Measurements from ENCODE around the gene PCYT1A. TPM values are rescaled to one million over a fixed set of nuclear protein-coding genes. Genes with fewer than 3 reads are reported as not detected.

The PCYT1A gene
- total and polyA plus RNA-seq, 10 of the 15 experiments (the other 5 are each of a cell fraction or from before 2014, with no cell fraction given) = 10.8 to 64.3 (median 48.6) TPM

DNA sequence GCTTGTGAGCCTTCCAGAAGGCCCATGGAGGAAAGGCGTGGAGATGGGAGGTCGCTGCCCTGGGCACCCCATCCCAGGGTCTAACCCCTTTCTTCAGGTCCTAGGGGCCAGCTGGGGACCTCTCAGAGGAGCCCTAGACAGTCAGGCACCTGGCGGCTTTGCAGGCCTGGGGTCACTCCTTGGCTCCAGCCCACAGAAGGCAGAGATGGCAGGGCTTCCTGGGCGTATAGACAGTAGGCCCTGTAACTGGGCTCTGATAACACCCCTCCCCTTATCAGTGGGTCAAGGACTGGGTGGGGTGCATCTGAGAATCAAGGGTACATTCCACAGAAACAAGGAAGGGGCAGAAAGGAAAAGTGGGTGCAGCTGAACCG, 93.0 kb downstream of the PCYT1A start:
- intact Hi-C loops (cut with micrococcal nuclease; ENCODE audit: unreplicated experiment) = loop anchor here (10.0 kb wide), 1 partner anchor 290 kb away; the partner anchor contains the start of gene TNK2
- Histone ChIP-seq H3K4me3 (no peak overlapping the region), H3K79me2 (ENCODE audit: control insufficient read depth, insufficient read depth, low read length) (no peaks in the 10 kb centered on the region), H3K4me2 (ENCODE audit: control insufficient read depth, insufficient read depth) (no peak overlapping the region), H3K27ac (ENCODE audit: control insufficient read depth, insufficient read depth) (no peak overlapping the region), H3K27me3 (replicated peaks in 1 of 2; ENCODE audit: control insufficient read depth in 2 of 2, insufficient read depth in 2 of 2, low read length in 1 of 2) (no peaks in the 10 kb centered on the region), H3K9me3 (replicated peaks; ENCODE audit: control insufficient read depth, insufficient read depth, low read length) (no peaks in the 10 kb centered on the region), H3K36me3 (ENCODE audit: control insufficient read depth in 2 of 2, insufficient read depth in 2 of 2, low read length in 1 of 2) (no peaks in the 10 kb centered on the region), H4K20me1 (ENCODE audit: control insufficient read depth, insufficient read depth) (no peaks in the 10 kb centered on the region), H3K4me1 (ENCODE audit: control insufficient read depth, insufficient read depth, low read length) (peaks cover 40% of the 10 kb centered on the region), H3K9ac (ENCODE audit: control insufficient read depth, insufficient read depth, low read length) (no peak overlapping the region), H2AFZ (ENCODE audit: control insufficient read depth, low read depth, low read length) (no peak overlapping the region)
- ChIA-PET RAD21 (ENCODE audit: unreplicated experiment) (interaction anchor here (0.8 to 6.5 kb wide), 6 partner anchors 8 to 172 kb away, joined by 3 to 113 read pairs (median 10); no protein-coding TSS in a partner anchor), CTCF (interaction anchor here (1.0 to 6.6 kb wide), 9 partner anchors 14 to 328 kb away, joined by 3 to 121 read pairs (median 3); no protein-coding TSS in a partner anchor), POLR2A (interaction anchor here (0.6 to 6.1 kb wide), 5 partner anchors 14 to 263 kb away, joined by 3 to 61 read pairs (median 8); no protein-coding TSS in a partner anchor), SMC1A (ENCODE audit: uncharacterized antibody, unreplicated experiment) (interaction anchor here (1.1 to 9.7 kb wide), 6 partner anchors 13 to 280 kb away, joined by 3 to 151 read pairs (median 5); no protein-coding TSS in a partner anchor)
- in situ Hi-C loops (cut with MboI) = loop anchor here (5.0 kb wide), 1 partner anchor 117 kb away; no protein-coding TSS in a partner anchor
- TF ChIP-seq EED (IDR thresholded peaks at IDR 0.05; ENCODE audit: low read depth) (no peak), STAT1 (conservative IDR thresholded peaks at IDR 0.05) (no peak), SREBF2 (IDR thresholded peaks at IDR 0.05; ENCODE audit: low read length) (no peak), KLF5 (IDR thresholded peaks at IDR 0.05; ENCODE audit: partially characterized antibody) (no peak), RFX5 (IDR thresholded peaks at IDR 0.05; ENCODE audit: low read depth, low read length) (no peak), TCF7 (IDR thresholded peaks at IDR 0.05; ENCODE audit: borderline replicate concordance) (no peak), POLR2A (IDR thresholded peaks at IDR 0.05; ENCODE audit: low read depth, low read length) (no peak), ZNF384 (IDR thresholded peaks at IDR 0.05; ENCODE audit: borderline replicate concordance, low read depth, low read length) (no peak), BHLHE40 (IDR thresholded peaks at IDR 0.05; ENCODE audit: borderline replicate concordance in 1 of 2, low read depth in 2 of 2, low read length in 1 of 2) (no peak), MEF2B (IDR thresholded peaks at IDR 0.05; ENCODE audit: partially characterized antibody, poor library complexity, severe bottlenecking) (no peak), ZNF217 (IDR thresholded peaks at IDR 0.05) (no peak)
- TF ChIP-seq, protein P1, sequence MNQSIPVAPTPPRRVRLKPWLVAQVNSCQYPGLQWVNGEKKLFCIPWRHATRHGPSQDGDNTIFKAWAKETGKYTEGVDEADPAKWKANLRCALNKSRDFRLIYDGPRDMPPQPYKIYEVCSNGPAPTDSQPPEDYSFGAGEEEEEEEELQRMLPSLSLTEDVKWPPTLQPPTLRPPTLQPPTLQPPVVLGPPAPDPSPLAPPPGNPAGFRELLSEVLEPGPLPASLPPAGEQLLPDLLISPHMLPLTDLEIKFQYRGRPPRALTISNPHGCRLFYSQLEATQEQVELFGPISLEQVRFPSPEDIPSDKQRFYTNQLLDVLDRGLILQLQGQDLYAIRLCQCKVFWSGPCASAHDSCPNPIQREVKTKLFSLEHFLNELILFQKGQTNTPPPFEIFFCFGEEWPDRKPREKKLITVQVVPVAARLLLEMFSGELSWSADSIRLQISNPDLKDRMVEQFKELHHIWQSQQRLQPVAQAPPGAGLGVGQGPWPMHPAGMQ (IDR thresholded peaks at IDR 0.05; ENCODE audit: borderline replicate concordance) = no peak
- TF ChIP-seq, protein P2, sequence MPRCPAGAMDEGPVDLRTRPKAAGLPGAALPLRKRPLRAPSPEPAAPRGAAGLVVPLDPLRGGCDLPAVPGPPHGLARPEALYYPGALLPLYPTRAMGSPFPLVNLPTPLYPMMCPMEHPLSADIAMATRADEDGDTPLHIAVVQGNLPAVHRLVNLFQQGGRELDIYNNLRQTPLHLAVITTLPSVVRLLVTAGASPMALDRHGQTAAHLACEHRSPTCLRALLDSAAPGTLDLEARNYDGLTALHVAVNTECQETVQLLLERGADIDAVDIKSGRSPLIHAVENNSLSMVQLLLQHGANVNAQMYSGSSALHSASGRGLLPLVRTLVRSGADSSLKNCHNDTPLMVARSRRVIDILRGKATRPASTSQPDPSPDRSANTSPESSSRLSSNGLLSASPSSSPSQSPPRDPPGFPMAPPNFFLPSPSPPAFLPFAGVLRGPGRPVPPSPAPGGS (IDR thresholded peaks at IDR 0.05; ENCODE audit: borderline replicate concordance, insufficient read depth, low read depth, low read length, poor library complexity, severe bottlenecking) = no peak
- TF ChIP-seq, protein P3, sequence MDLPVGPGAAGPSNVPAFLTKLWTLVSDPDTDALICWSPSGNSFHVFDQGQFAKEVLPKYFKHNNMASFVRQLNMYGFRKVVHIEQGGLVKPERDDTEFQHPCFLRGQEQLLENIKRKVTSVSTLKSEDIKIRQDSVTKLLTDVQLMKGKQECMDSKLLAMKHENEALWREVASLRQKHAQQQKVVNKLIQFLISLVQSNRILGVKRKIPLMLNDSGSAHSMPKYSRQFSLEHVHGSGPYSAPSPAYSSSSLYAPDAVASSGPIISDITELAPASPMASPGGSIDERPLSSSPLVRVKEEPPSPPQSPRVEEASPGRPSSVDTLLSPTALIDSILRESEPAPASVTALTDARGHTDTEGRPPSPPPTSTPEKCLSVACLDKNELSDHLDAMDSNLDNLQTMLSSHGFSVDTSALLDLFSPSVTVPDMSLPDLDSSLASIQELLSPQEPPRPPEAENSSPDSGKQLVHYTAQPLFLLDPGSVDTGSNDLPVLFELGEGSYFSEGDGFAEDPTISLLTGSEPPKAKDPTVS (IDR thresholded peaks at IDR 0.05; ENCODE audit: low read depth, low read length) = no peak
- TF ChIP-seq, protein P4, sequence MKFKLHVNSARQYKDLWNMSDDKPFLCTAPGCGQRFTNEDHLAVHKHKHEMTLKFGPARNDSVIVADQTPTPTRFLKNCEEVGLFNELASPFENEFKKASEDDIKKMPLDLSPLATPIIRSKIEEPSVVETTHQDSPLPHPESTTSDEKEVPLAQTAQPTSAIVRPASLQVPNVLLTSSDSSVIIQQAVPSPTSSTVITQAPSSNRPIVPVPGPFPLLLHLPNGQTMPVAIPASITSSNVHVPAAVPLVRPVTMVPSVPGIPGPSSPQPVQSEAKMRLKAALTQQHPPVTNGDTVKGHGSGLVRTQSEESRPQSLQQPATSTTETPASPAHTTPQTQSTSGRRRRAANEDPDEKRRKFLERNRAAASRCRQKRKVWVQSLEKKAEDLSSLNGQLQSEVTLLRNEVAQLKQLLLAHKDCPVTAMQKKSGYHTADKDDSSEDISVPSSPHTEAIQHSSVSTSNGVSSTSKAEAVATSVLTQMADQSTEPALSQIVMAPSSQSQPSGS (IDR thresholded peaks at IDR 0.05; ENCODE audit: low read length) = no peak
- ATAC-seq = no peak
- 82% methylated on average over 5 of the region's 5 CpGs for WGBS (ENCODE audit: insufficient coverage, insufficient replicate concordance, low lambda C conversion rate, missing lambda C conversion rate)
- DNase-seq (ENCODE audit: low read depth, low spot score) = no peak
- BruUV-seq (replicated peaks) = no TSS peak
- no peak for FAIRE-seq

All from GM12878 (cell line).